H1 (cell line): ENCODE measurements around the gene ARHGAP26. TPM values are rescaled to one million over a fixed set of nuclear protein-coding genes. Genes with fewer than 3 reads are reported as not detected.

Source experiments
- CTCF ChIA-PET: fragments of 300-600 bp; sonication (Branson Sonifier 250); formaldehyde crosslinking; loops from one replicate; lab custom pipeline; 2021; ENCODE audit not compliant: partially characterized antibody; lab: Charles Lee
- POLR2A ChIA-PET: fragments of 300-600 bp; sonication (Branson Sonifier 250); formaldehyde crosslinking; loops from one replicate; lab custom pipeline; 2021; ENCODE audit warnings: inconsistent platforms; ENCODE audit not compliant: partially characterized antibody; lab: Charles Lee
- DNase-seq, 2 experiments: peaks; one replicate each; pipeline versions ENCODE4 v3.0.0 to v3.0.0-alpha.2; 2010 to 2022; ENCODE audit warnings: low spot score in 2 of 2, low read depth in 1 of 2, mixed read lengths in 1 of 2
- FAIRE-seq: peaks from 2 replicates; lab custom pipeline; 2011; peaks lifted over from hg19 to GRCh38; lab: Jason Lieb, UNC
- H2AFZ ChIP-seq: 2 replicates; pipeline ENCODE4 v1.8.1; 2012; ENCODE audit warnings: low read length, inconsistent platforms
- H2AK5ac ChIP-seq: 2 replicates; pipeline ENCODE4 v1.6.1; 2013; ENCODE audit warnings: low read depth, low read length
- H2BK120ac ChIP-seq: replicated peaks from 2 replicates; pipeline ENCODE3; 2013; ENCODE audit warnings: low read depth, low read length, inconsistent platforms
- H2BK12ac ChIP-seq: 2 replicates; pipeline ENCODE4 v1.6.1; 2013; ENCODE audit warnings: low read depth, low read length
- H2BK15ac ChIP-seq: 2 replicates; pipeline ENCODE4 v1.6.1; 2013; ENCODE audit warnings: low read length
- H2BK20ac ChIP-seq: 2 replicates; pipeline ENCODE4 v1.6.1; 2013; ENCODE audit warnings: low read length
- H2BK5ac ChIP-seq: 2 replicates; pipeline ENCODE4 v1.6.1; 2013; ENCODE audit warnings: low read depth, low read length
- H3K14ac ChIP-seq: 2 replicates; pipeline ENCODE4 v1.6.1; 2013; ENCODE audit warnings: inconsistent platforms; ENCODE audit not compliant: insufficient read length
- H3K18ac ChIP-seq: 2 replicates; pipeline ENCODE4 v1.6.1; 2013; ENCODE audit warnings: low read length; ENCODE audit errors: extremely low read depth
- H3K23ac ChIP-seq: 2 replicates; pipeline ENCODE4 v1.6.1; 2013; ENCODE audit warnings: inconsistent platforms; ENCODE audit not compliant: insufficient read length
- H3K23me2 ChIP-seq: 2 replicates; pipeline ENCODE4 v1.6.1; 2013; ENCODE audit warnings: low read depth, low read length
- H3K27ac ChIP-seq: 2 replicates; pipeline ENCODE4 v1.6.1; 2011; ENCODE audit warnings: low read depth, low read length, inconsistent platforms
- H3K27me3 ChIP-seq, 4 experiments: replicated peaks in 1 of 4; 1 replicate in 1 of 4; 2 replicates in 3 of 4; pipeline versions ENCODE4 v1.6.1 to v1.8.1; 2011 to 2013; ENCODE audit warnings: low read length in 3 of 4, mild to moderate bottlenecking in 3 of 4, inconsistent platforms in 2 of 4, mixed read lengths in 2 of 4, moderate library complexity in 1 of 4; ENCODE audit not compliant: control insufficient read depth in 3 of 4, insufficient read depth in 3 of 4; ENCODE audit errors: extremely low read depth in 1 of 4
- H3K36me3 ChIP-seq, 4 experiments: 2 replicates each; pipeline versions ENCODE4 v1.6.1 to v1.8.1; 2011 to 2013; ENCODE audit warnings: mild to moderate bottlenecking in 4 of 4, low read length in 3 of 4, moderate library complexity in 2 of 4, control low read depth in 1 of 4, inconsistent platforms in 1 of 4; ENCODE audit not compliant: insufficient read depth in 4 of 4, control insufficient read depth in 2 of 4
- H3K4ac ChIP-seq: replicated peaks from 2 replicates; pipeline ENCODE3; 2013; ENCODE audit warnings: low read length, low read depth, mixed read lengths, inconsistent platforms; ENCODE audit not compliant: insufficient read length
- H3K4me1 ChIP-seq, 4 experiments: replicated peaks in 1 of 4; 1 replicate in 1 of 4; 2 replicates in 3 of 4; pipeline versions ENCODE4 v1.6.1 to v1.8.1; 2011 to 2013; ENCODE audit warnings: low read length in 3 of 4, inconsistent platforms in 2 of 4, mixed read lengths in 1 of 4; ENCODE audit not compliant: insufficient read depth in 4 of 4, control insufficient read depth in 3 of 4
- H3K4me2 ChIP-seq, 2 experiments: 2 replicates each; pipeline versions ENCODE4 v1.6.1 to v1.8.1; 2011 to 2013; ENCODE audit warnings: low read depth in 2 of 2, low read length in 2 of 2, control low read depth in 1 of 2, inconsistent platforms in 1 of 2, mild to moderate bottlenecking in 1 of 2; ENCODE audit not compliant: insufficient read depth in 1 of 2
- H3K4me3 ChIP-seq, 4 experiments: fragments of 200-600, 300-600 bp in 1 of 4; sonication (generic), shearing (Covaris generic), sonication (Bioruptor Twin) in 1 of 4; 2 replicates each; pipeline versions ENCODE4 v1.5.1 to v1.8.1; 2011 to 2016; ENCODE audit warnings: low read length in 4 of 4, low read depth in 3 of 4, control low read depth in 2 of 4, inconsistent platforms in 2 of 4, mild to moderate bottlenecking in 2 of 4, mixed read lengths in 1 of 4, moderate library complexity in 1 of 4; ENCODE audit not compliant: insufficient read depth in 2 of 4; ENCODE audit errors: extremely low read depth in 1 of 4
- H3K56ac ChIP-seq: replicated peaks from 2 replicates; pipeline ENCODE3; 2013; ENCODE audit warnings: low read depth, mild to moderate bottlenecking, mixed read lengths, low read length, inconsistent platforms; ENCODE audit not compliant: insufficient read length
- H3K79me1 ChIP-seq: 2 replicates; pipeline ENCODE4 v1.6.1; 2013; ENCODE audit warnings: low read depth, low read length, control low read depth
- H3K79me2 ChIP-seq, 2 experiments: 2 replicates each; pipeline versions ENCODE4 v1.6.1 to v1.8.1; 2012 to 2013; ENCODE audit warnings: low read length in 2 of 2, mild to moderate bottlenecking in 2 of 2, inconsistent platforms in 1 of 2; ENCODE audit not compliant: insufficient read depth in 2 of 2, control insufficient read depth in 1 of 2
- H3K9ac ChIP-seq, 4 experiments: replicated peaks in 1 of 4; 1 replicate in 1 of 4; 2 replicates in 3 of 4; pipeline versions ENCODE4 v1.6.1 to v1.8.1; 2011 to 2013; ENCODE audit warnings: low read depth in 3 of 4, low read length in 3 of 4, control low read depth in 2 of 4, mild to moderate bottlenecking in 2 of 4, moderate library complexity in 2 of 4, inconsistent platforms in 1 of 4; ENCODE audit errors: extremely low read depth in 1 of 4
- H3K9me3 ChIP-seq, 2 experiments: 2 replicates each; pipeline versions ENCODE4 v1.6.1 to v1.8.1; 2012 to 2013; ENCODE audit warnings: mild to moderate bottlenecking in 2 of 2, moderate library complexity in 2 of 2, control low read depth in 1 of 2, inconsistent platforms in 1 of 2, low read depth in 1 of 2, low read length in 1 of 2, mixed read lengths in 1 of 2; ENCODE audit not compliant: insufficient read depth in 2 of 2
- H4K20me1 ChIP-seq, 2 experiments: replicated peaks in 1 of 2; 2 replicates each; pipeline versions ENCODE3 to v1.8.1; 2011 to 2013; ENCODE audit warnings: inconsistent platforms in 2 of 2, low read length in 2 of 2, mild to moderate bottlenecking in 1 of 2; ENCODE audit not compliant: insufficient read depth in 2 of 2, control insufficient read depth in 1 of 2
- H4K5ac ChIP-seq: 2 replicates; pipeline ENCODE4 v1.6.1; 2013; ENCODE audit warnings: low read length, low read depth, mixed read lengths, inconsistent platforms; ENCODE audit not compliant: insufficient read length
- H4K8ac ChIP-seq: 2 replicates; pipeline ENCODE4 v1.8.0; 2013; ENCODE audit warnings: mild to moderate bottlenecking, moderate library complexity, low read length, inconsistent platforms; ENCODE audit not compliant: insufficient read depth; ENCODE audit errors: extremely low read depth
- H4K91ac ChIP-seq: replicated peaks from 2 replicates; pipeline ENCODE3; 2013; ENCODE audit warnings: low read length, mixed read lengths, inconsistent platforms; ENCODE audit not compliant: insufficient read length
- BRCA1 ChIP-seq: IDR thresholded peaks from 2 replicates; pipeline ENCODE4 v1.6.1; 2012; ENCODE audit warnings: low read depth, low read length, improper control_type of control experiment
- POLR2A ChIP-seq, 2 experiments: IDR thresholded peaks; 1 replicate in 1 of 2; 2 replicates in 1 of 2; pipeline ENCODE4 v1.6.1; 2011; ENCODE audit warnings: low read depth in 2 of 2, low read length in 2 of 2, mild to moderate bottlenecking in 2 of 2; ENCODE audit errors: control extremely low read depth in 1 of 2
- SIN3A ChIP-seq, 2 experiments: IDR thresholded peaks in 1 of 2; conservative IDR thresholded peaks in 1 of 2; 2 replicates each; pipeline ENCODE4 v1.6.1; 2011 to 2012; ENCODE audit warnings: low read length in 2 of 2, improper control_type of control experiment in 1 of 2, low read depth in 1 of 2, mild to moderate bottlenecking in 1 of 2
- SIRT6 ChIP-seq: IDR thresholded peaks from one replicate; pipeline ENCODE4 v1.7.1; 2012; ENCODE audit warnings: low read length, inconsistent platforms
- SUZ12 ChIP-seq: fragments of 200-600 bp; sonication (generic); IDR thresholded peaks from 2 replicates; pipeline ENCODE4 v1.6.1; 2012; ENCODE audit warnings: mild to moderate bottlenecking, inconsistent platforms, low read length, moderate library complexity, mixed read lengths
- WGBS, 2 experiments: shearing (Covaris generic) in 1 of 2; methylation state at CpG; one replicate each; pipeline versions ENCODE4 v1.1.6 to v1.1.7; 2013 to 2015; ENCODE audit warnings: low lambda C conversion rate in 2 of 2, mixed read lengths in 2 of 2, inconsistent platforms in 1 of 2, low coverage in 1 of 2, missing lambda C conversion rate in 1 of 2; ENCODE audit not compliant: insufficient replicate concordance in 2 of 2, insufficient coverage in 1 of 2, insufficient read length in 1 of 2; ENCODE audit errors: extremely low coverage in 1 of 2, missing lambda C conversion rate in 1 of 2; 5-methylcytosine and 5-hydroxymethylcytosine counted together
- polyA plus RNA-seq, 7 experiments: library from polyadenylated mRNA; depleted of rRNA in 3 of 7; stranded (reverse) in 5 of 7; unstranded in 2 of 7; fragments of >200 nt in 5 of 7; fragments of 200-250 nt in 2 of 7; gene quantifications; 1 replicate in 5 of 7; 2 replicates in 1 of 7; 4 replicates in 1 of 7; pipeline versions ENCODE4 v1.2.1 to v1.2.3, GENCODE V29; 2011 to 2013; ENCODE audit warnings: missing spikeins in 2 of 7, mixed read lengths in 2 of 7
- total RNA-seq: library from RNA; stranded (reverse); fragmentation: NEBNext Ultra II Directional; extraction: Animal tissue kit (Norgen Biotek cat#: 25700); gene quantifications from 2 replicates; pipeline ENCODE4 v1.2.1, GENCODE V29; 2021

ARHGAP26 gene
- total and polyA plus RNA-seq, 2 of the 8 experiments (the other 6 are each of a cell fraction or from before 2014, with no cell fraction given): 7.1 to 24.8 TPM

- Histone ChIP-seq H3K9ac (no peak overlapping the region), H2BK20ac (no peak overlapping the region), H2BK12ac (no peak overlapping the region), H3K4me2 (no peak overlapping the region), H3K9me3 (no peaks in the 10 kb centered on the region), H3K4me3 (no peak overlapping the region), H2BK5ac (no peak overlapping the region), H4K8ac (no peak overlapping the region), H3K79me2 (no peaks in the 10 kb centered on the region), H3K79me1 (no peaks in the 10 kb centered on the region), H2AK5ac (no peak overlapping the region), H3K4ac (no peak overlapping the region), H3K23me2 (no peaks in the 10 kb centered on the region; the same call in 1 of the 2 replicates), H3K27ac (no peak overlapping the region), H2AFZ (no peak overlapping the region), H3K27me3 (no peaks in the 10 kb centered on the region), H3K23ac (no peak overlapping the region), H3K18ac (no peak overlapping the region), H3K36me3 (no peaks in the 10 kb centered on the region), H3K14ac (no peak overlapping the region), H2BK120ac (no peak overlapping the region), H2BK15ac (no peak overlapping the region), H4K5ac (no peak overlapping the region), H3K4me1 (no peaks in the 10 kb centered on the region), H3K56ac (no peak overlapping the region), H4K20me1 (no peaks in the 10 kb centered on the region), H4K91ac (no peak overlapping the region)
- ChIA-PET CTCF (interaction anchor here (0.6 to 1.7 kb wide), 2 partner anchors 50 to 679 kb away, joined by 4 read pairs; no protein-coding TSS in a partner anchor), POLR2A (no interaction called here)
- WGBS, 2 experiments: 96% methylated on average over 5 of the region's 5 CpGs; no CpG with 5 or more reads in 1 of the 2 experiments
- FAIRE-seq (no peak), DNase-seq (no peak)
- TF ChIP-seq SIN3A (conservative IDR thresholded peaks at IDR 0.05 in 1 of 2, IDR thresholded peaks at IDR 0.05 in 1 of 2; ENCODE audit: low read depth in 1 of 2, low read length in 2 of 2) (no peak), BRCA1 (no peak), POLR2A (IDR thresholded peaks at IDR 0.05; ENCODE audit: control extremely low read depth in 1 of 2, low read depth in 2 of 2, low read length in 2 of 2) (no peak), SIRT6 (no peak), SUZ12 (no peak)
Measured at GRCh38 chr5:142972064-142972570, 201.9 kb downstream of the ARHGAP26 start.
